HCT116 (cell line): ENCODE measurements around the gene PRCD. TPM values are rescaled to one million over a fixed set of nuclear protein-coding genes. Genes with fewer than 3 reads are reported as not detected.

Source experiments
- ATAC-seq: fragments of 200-7000 bp; cut with Tn5 transposase; 2 replicates; pipeline ENCODE4 v1.9.1; 2020; ENCODE audit warnings: mild to moderate bottlenecking, moderate library complexity
- BruUV-seq: library from RNA; stranded (reverse); fragments of 400-500 nt; replicated peaks from 2 replicates; lab custom pipeline; 2021; lab: Mats Ljungman, UMichigan
- CTCF ChIA-PET: fragments of 300-600 bp; sonication (Branson Sonifier 250); formaldehyde crosslinking; loops from one replicate; lab custom pipeline; 2021; ENCODE audit warnings: antibody characterized with exemption; lab: Charles Lee
- POLR2A ChIA-PET: fragments of 300-600, 350-600 bp; sonication (Branson Sonifier 250); formaldehyde crosslinking; loops from one replicate; lab custom pipeline; 2021; ENCODE audit warnings: antibody characterized with exemption; lab: Charles Lee
- RAD21 ChIA-PET, 2 experiments: fragments of 300-600 bp; sonication (Branson Sonifier 250); formaldehyde crosslinking; loops; one replicate each; lab custom pipeline; 2023; ENCODE audit warnings: low total read pairs in 2 of 2; ENCODE audit not compliant: uncharacterized antibody in 2 of 2, unreplicated experiment in 2 of 2, low non-redundant PET in 1 of 2; lab: Charles Lee
- DNase-seq: peaks from one replicate; pipeline ENCODE4 v3.0.0-alpha.2; 2010; ENCODE audit warnings: low read depth, low spot score
- H2AFZ ChIP-seq: fragments of 200-600 bp; shearing (Covaris generic), sonication (generic); 2 replicates; pipeline ENCODE4 v1.6.1; 2017; ENCODE audit warnings: low read depth, mixed run types, mixed read lengths, antibody characterized with exemption, low read length; ENCODE audit not compliant: poor library complexity, severe bottlenecking
- H3K27ac ChIP-seq: 2 replicates; pipeline ENCODE4 v1.5.1; 2012; ENCODE audit warnings: low read depth, low read length
- H3K27me3 ChIP-seq: fragments of 200-600 bp; sonication (generic); 2 replicates; pipeline ENCODE4 v1.6.1; 2016; ENCODE audit warnings: mixed run types, low read length, mixed read lengths; ENCODE audit not compliant: insufficient read depth
- H3K36me3 ChIP-seq, 2 experiments: fragments of 200-500 bp in 1 of 2; fragments of 200-600 bp in 1 of 2; sonication (Bioruptor generic) in 1 of 2; sonication (generic) in 1 of 2; 2 replicates each; pipeline versions ENCODE4 v1.5.1 to v1.6.1; 2014 to 2016; ENCODE audit warnings: low read length in 2 of 2, inconsistent platforms in 1 of 2, mixed read lengths in 1 of 2, mixed run types in 1 of 2; ENCODE audit not compliant: insufficient read depth in 2 of 2, control insufficient read depth in 1 of 2
- H3K4me1 ChIP-seq, 2 experiments: fragments of 200-600 bp in 1 of 2; sonication (generic) in 1 of 2; 2 replicates each; pipeline versions ENCODE4 v1.5.1 to v1.6.1; 2012 to 2017; ENCODE audit warnings: low read length in 2 of 2, inconsistent platforms in 1 of 2, mild to moderate bottlenecking in 1 of 2, mixed read lengths in 1 of 2, mixed run types in 1 of 2, moderate library complexity in 1 of 2; ENCODE audit not compliant: insufficient read depth in 2 of 2, control insufficient read depth in 1 of 2
- H3K4me2 ChIP-seq: fragments of 200-600 bp; sonication (generic); 2 replicates; pipeline ENCODE4 v1.6.1; 2017; ENCODE audit warnings: mixed run types, low read length, mixed read lengths
- H3K4me3 ChIP-seq, 2 experiments: fragments of 200-600 bp in 1 of 2; sonication (generic) in 1 of 2; replicated peaks in 1 of 2; 2 replicates each; pipeline ENCODE4 v1.5.1; 2011 to 2016; ENCODE audit warnings: low read length in 2 of 2, control low read depth in 1 of 2, low read depth in 1 of 2, mild to moderate bottlenecking in 1 of 2, mixed read lengths in 1 of 2, mixed run types in 1 of 2
- H3K79me2 ChIP-seq: fragments of 200-600 bp; sonication (generic); 2 replicates; pipeline ENCODE4 v1.6.1; 2017; ENCODE audit warnings: mild to moderate bottlenecking, mixed run types, low read length, moderate library complexity, mixed read lengths; ENCODE audit not compliant: insufficient read depth
- H3K9ac ChIP-seq: fragments of 200-600 bp; sonication (generic); 2 replicates; pipeline ENCODE4 v1.6.1; 2016; ENCODE audit warnings: low read length, mixed read lengths
- H3K9me2 ChIP-seq: fragments of 200-600 bp; sonication (generic), shearing (Covaris generic); 2 replicates; pipeline ENCODE4 v1.6.1; 2017; ENCODE audit warnings: mixed run types, mild to moderate bottlenecking, moderate library complexity; ENCODE audit not compliant: insufficient read depth
- H3K9me3 ChIP-seq, 2 experiments: fragments of 200-500 bp in 1 of 2; fragments of 200-600 bp in 1 of 2; sonication (Bioruptor generic) in 1 of 2; sonication (generic) in 1 of 2; 2 replicates each; pipeline ENCODE4 v1.6.1; 2014 to 2017; ENCODE audit warnings: low read length in 2 of 2, mixed read lengths in 2 of 2, inconsistent platforms in 1 of 2, low read depth in 1 of 2, mild to moderate bottlenecking in 1 of 2, mixed run types in 1 of 2, moderate library complexity in 1 of 2; ENCODE audit not compliant: control insufficient read depth in 1 of 2, insufficient read depth in 1 of 2
- H4K20me1 ChIP-seq: fragments of 200-600 bp; sonication (generic), shearing (Covaris generic); 2 replicates; pipeline ENCODE4 v1.6.1; 2017; ENCODE audit warnings: mixed run types, mild to moderate bottlenecking, moderate library complexity; ENCODE audit not compliant: insufficient read depth
- CTCF ChIP-seq, 3 experiments: fragments of 200-600 bp in 1 of 3; sonication (generic) in 1 of 3; IDR thresholded peaks in 2 of 3; conservative IDR thresholded peaks in 1 of 3; 2 replicates each; pipeline ENCODE4 v1.5.1; 2012 to 2017; ENCODE audit warnings: low read depth in 2 of 3, low read length in 2 of 3, antibody characterized with exemption in 1 of 3, borderline replicate concordance in 1 of 3, control low read depth in 1 of 3, mild to moderate bottlenecking in 1 of 3, mixed read lengths in 1 of 3, mixed run types in 1 of 3, moderate library complexity in 1 of 3; ENCODE audit not compliant: insufficient read depth in 1 of 3
- POLR2A ChIP-seq: IDR thresholded peaks from 2 replicates; pipeline ENCODE4 v1.7.0; 2011; ENCODE audit warnings: borderline replicate concordance; ENCODE audit not compliant: insufficient read depth, insufficient read length; ENCODE audit errors: extremely low read depth
- RAD21 ChIP-seq: IDR thresholded peaks from 2 replicates; pipeline ENCODE4 v1.6.1; 2012; ENCODE audit warnings: low read depth, mild to moderate bottlenecking
- TCF7L2 ChIP-seq: IDR thresholded peaks from 2 replicates; pipeline ENCODE4 v1.7.0; 2011; ENCODE audit warnings: borderline replicate concordance, inconsistent platforms; ENCODE audit not compliant: insufficient read depth, insufficient read length; ENCODE audit errors: extremely low read depth
- YY1 ChIP-seq: IDR thresholded peaks from 2 replicates; pipeline ENCODE4 v1.6.1; 2011; ENCODE audit warnings: low read length, low read depth, moderate library complexity, mild to moderate bottlenecking; ENCODE audit not compliant: insufficient replicate concordance; ENCODE audit errors: extremely low read depth
- intact Hi-C: fragments of 100-400 bp; cut with micrococcal nuclease; formaldehyde crosslinking; loops from 2 replicates; pipeline ENCODE4 v1.10.0; 2022
- total RNA-seq: library from RNA; stranded (reverse); gene quantifications from one replicate; pipeline ENCODE4 v1.2.1, GENCODE V29; 2021; ENCODE audit not compliant: unreplicated experiment
- TF ChIP-seq, protein P1 (sequence below): IDR thresholded peaks from 2 replicates; pipeline ENCODE4 v1.6.1; 2012

PRCD gene
- total RNA-seq, 1 experiment from 2014 or later: not detected

- Histone ChIP-seq H3K36me3 (no peaks in the 10 kb centered on the region), H3K4me3 (no peak overlapping the region), H3K4me1 (peaks cover 20 to 39% of the 10 kb centered on the region in 2 experiments), H3K9ac (no peak overlapping the region), H3K79me2 (no peaks in the 10 kb centered on the region; the same call in 1 of the 2 replicates), H4K20me1 (no peaks in the 10 kb centered on the region), H3K4me2 (no peak overlapping the region), H2AFZ (no peak overlapping the region), H3K9me2 (no peaks in the 10 kb centered on the region), H3K27ac (no peak overlapping the region), H3K9me3 (no peaks in the 10 kb centered on the region), H3K27me3 (no peaks in the 10 kb centered on the region)
- no peak for DNase-seq
- intact Hi-C loops: no loop called here
- ChIA-PET POLR2A (no interaction called here), CTCF (no interaction called here), RAD21 (no interaction called here)
- no peak for ATAC-seq
- BruUV-seq: no TSS peak
- no peak for TF ChIP-seq RAD21
- TF ChIP-seq, protein P1, sequence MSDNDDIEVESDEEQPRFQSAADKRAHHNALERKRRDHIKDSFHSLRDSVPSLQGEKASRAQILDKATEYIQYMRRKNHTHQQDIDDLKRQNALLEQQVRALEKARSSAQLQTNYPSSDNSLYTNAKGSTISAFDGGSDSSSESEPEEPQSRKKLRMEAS: no peak
- TF ChIP-seq TCF7L2: no peak
- TF ChIP-seq YY1: no peak
- TF ChIP-seq CTCF (IDR thresholded peaks at IDR 0.05 in 2 of 3, conservative IDR thresholded peaks at IDR 0.05 in 1 of 3; ENCODE audit: borderline replicate concordance in 1 of 3, insufficient read depth in 1 of 3, low read depth in 2 of 3, low read length in 2 of 3): no peak
- no peak for TF ChIP-seq POLR2A
Observed at GRCh38 chr17:76588182-76588581, 48.3 kb downstream of the PRCD start.
